WERI-Rb-1 (cell line): Measurements from ENCODE around the gene INHBE.

Experiments used
- DNase-seq: peaks from one replicate; pipeline ENCODE4 v3.0.0-alpha.2; 2020
- H3K27ac ChIP-seq: fragments of 250-450 bp; sonication (Bioruptor Pico); 2 replicates; pipeline ENCODE4 v1.5.1; 2020; ENCODE audit warnings: mild to moderate bottlenecking, moderate library complexity
- H3K27me3 ChIP-seq: fragments of 250-450 bp; sonication (Bioruptor Pico); 2 replicates; pipeline ENCODE4 v1.5.1; 2021; ENCODE audit warnings: mild to moderate bottlenecking, low read depth, moderate library complexity; ENCODE audit not compliant: insufficient read depth, severe bottlenecking
- H3K36me3 ChIP-seq: fragments of 250-450 bp; sonication (Bioruptor Pico); 2 replicates; pipeline ENCODE4 v1.5.1; 2020; ENCODE audit warnings: mild to moderate bottlenecking, moderate library complexity
- H3K4me3 ChIP-seq: 2 replicates; pipeline ENCODE4 v1.5.1; 2011; ENCODE audit warnings: low read depth, mild to moderate bottlenecking, control low read depth, low read length
- H3K9me3 ChIP-seq: fragments of 250-450 bp; sonication (Bioruptor Pico); 2 replicates; pipeline ENCODE4 v1.5.1; 2021; ENCODE audit warnings: mild to moderate bottlenecking, moderate library complexity; ENCODE audit not compliant: severe bottlenecking
- TF ChIP-seq, protein P1 (sequence below): IDR thresholded peaks from 2 replicates; pipeline ENCODE4 v1.5.1; 2011; ENCODE audit warnings: low read depth, mild to moderate bottlenecking, control low read depth, inconsistent platforms, low read length

The INHBE gene

DNA sequence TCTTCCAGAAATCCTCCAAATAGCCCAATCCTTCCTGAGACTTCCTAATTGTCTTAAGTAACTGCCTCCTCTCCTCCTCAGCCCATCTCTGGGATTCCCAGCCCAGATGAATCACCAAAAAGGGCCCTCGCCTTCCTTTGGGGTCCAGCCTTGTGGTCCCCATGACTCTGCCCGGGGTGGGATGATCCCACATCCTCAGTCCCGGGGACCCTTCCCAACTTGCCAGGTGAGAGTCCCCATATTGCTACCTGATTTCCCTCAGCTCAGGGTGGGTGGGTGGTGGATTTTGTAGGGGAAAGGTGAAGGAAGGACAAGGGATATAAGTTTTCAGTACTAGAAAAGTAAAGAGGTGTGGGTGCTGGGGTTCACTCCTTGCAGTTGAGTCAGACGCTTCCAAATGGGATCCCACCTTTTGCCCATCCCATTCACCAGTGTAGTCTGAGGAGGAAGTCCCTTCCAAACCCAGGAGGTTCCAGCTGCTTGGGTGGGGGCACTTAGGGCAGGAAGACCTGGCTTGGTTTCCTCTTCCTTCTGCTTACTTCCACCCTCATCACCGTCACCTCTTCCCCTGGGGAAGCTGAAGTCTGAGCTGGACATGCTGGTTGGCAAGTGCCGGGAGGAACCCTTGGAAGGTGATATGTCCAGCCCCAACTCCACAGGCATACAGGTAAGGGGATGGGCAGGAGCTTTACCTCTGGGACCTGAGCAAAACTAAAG lies 10.1 kb downstream of the INHBE start:
- Histone ChIP-seq H3K27ac (peak overlapping the region; percentile 98), H3K36me3 (0 out of 2 replicates have a peak, but pooled peaks cover 4% of the 10 kb centered on the region), H3K27me3 (peaks cover 2% of the 10 kb centered on the region), H3K4me3 (no peak overlapping the region), H3K9me3 (no peaks in the 10 kb centered on the region)
- TF ChIP-seq, protein P1, sequence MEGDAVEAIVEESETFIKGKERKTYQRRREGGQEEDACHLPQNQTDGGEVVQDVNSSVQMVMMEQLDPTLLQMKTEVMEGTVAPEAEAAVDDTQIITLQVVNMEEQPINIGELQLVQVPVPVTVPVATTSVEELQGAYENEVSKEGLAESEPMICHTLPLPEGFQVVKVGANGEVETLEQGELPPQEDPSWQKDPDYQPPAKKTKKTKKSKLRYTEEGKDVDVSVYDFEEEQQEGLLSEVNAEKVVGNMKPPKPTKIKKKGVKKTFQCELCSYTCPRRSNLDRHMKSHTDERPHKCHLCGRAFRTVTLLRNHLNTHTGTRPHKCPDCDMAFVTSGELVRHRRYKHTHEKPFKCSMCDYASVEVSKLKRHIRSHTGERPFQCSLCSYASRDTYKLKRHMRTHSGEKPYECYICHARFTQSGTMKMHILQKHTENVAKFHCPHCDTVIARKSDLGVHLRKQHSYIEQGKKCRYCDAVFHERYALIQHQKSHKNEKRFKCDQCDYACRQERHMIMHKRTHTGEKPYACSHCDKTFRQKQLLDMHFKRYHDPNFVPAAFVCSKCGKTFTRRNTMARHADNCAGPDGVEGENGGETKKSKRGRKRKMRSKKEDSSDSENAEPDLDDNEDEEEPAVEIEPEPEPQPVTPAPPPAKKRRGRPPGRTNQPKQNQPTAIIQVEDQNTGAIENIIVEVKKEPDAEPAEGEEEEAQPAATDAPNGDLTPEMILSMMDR = no peak
- DNase-seq = no peak

DNA sequence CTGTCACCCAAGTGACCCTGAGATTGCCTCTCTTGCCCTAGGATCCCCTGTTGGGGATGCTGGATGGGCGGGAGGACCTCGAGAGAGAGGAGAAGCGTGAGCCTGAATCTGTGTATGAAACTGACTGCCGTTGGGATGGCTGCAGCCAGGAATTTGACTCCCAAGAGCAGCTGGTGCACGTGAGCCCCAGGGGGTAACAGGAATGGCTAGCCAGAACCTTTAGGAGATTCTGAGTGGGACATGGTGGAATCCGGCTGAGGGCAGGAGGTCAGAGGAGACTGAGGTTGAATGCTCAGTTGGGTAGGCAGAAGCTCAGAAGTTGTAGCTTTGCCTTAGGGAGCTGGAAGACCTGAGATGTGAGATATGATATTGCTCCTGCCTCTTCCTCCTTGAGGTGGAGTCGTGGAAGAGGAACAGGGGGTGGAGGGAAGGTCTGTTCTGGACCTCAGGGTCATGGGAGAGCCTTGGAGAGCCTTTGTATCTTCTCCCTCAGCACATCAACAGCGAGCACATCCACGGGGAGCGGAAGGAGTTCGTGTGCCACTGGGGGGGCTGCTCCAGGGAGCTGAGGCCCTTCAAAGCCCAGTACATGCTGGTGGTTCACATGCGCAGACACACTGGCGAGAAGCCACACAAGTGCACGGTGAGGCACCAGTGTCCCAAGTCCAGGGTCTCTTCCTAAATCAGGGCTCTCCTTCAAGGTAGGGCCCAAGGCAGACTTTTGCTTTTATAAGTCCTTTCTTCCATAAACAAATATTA lies 10.8 kb downstream of the INHBE start:
- Histone ChIP-seq H3K36me3 (0 out of 2 replicates have a peak, but pooled peaks cover 4% of the 10 kb centered on the region), H3K4me3 (no peak overlapping the region), H3K27ac (no peak overlapping the region), H3K27me3 (peaks cover under 1% of the 10 kb centered on the region), H3K9me3 (no peaks in the 10 kb centered on the region)
- TF ChIP-seq, protein P1 = no peak
- DNase-seq = no peak

DNA sequence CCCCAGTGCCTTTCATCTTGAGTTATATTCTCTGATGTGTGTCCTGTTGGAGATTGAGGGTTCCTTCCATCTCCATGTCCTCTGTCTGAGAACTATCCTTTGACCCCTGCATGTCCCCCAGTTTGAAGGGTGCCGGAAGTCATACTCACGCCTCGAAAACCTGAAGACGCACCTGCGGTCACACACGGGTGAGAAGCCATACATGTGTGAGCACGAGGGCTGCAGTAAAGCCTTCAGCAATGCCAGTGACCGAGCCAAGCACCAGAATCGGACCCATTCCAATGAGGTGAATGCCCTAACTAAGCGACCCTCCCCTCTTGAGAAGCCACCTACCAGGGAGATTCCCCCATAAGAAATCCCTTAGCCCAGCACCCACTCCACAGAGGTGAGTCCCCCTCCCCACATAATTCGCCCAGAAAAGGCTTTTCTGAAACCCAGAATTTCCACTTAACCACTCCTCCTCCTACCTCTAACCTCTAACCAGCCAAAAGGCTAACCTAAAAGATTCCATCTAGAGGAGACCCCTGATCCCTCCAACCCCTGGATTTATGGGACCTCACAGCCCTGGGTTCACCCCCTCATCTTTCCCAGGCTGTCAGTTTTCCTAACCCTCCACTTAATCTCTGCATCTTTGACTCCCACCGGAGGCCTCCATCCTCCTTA lies 12.2 kb downstream of the INHBE start:
- no peak for DNase-seq
- Histone ChIP-seq H3K9me3 (no peaks in the 10 kb centered on the region), H3K27me3 (no peaks in the 10 kb centered on the region), H3K36me3 (0 out of 2 replicates have a peak, but pooled peaks cover 4% of the 10 kb centered on the region), H3K27ac (no peak overlapping the region), H3K4me3 (no peak overlapping the region)
- TF ChIP-seq, protein P1 = no peak

DNA sequence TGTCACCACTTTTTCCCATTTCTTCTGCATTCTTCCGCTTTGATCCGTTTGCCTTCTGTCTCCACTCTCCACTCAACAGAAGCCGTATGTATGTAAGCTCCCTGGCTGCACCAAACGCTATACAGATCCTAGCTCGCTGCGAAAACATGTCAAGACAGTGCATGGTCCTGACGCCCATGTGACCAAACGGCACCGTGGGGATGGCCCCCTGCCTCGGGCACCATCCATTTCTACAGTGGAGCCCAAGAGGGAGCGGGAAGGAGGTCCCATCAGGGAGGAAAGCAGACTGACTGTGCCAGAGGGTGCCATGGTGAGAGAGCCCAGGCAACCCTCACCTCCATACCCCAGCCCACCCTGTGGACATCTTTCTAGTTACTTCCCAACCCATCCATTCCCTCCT lies 12.8 kb downstream of the INHBE start:
- TF ChIP-seq, protein P1 = no peak
- Histone ChIP-seq H3K36me3 (0 out of 2 replicates have a peak, but pooled peaks cover 4% of the 10 kb centered on the region), H3K27me3 (no peaks in the 10 kb centered on the region)

DNA sequence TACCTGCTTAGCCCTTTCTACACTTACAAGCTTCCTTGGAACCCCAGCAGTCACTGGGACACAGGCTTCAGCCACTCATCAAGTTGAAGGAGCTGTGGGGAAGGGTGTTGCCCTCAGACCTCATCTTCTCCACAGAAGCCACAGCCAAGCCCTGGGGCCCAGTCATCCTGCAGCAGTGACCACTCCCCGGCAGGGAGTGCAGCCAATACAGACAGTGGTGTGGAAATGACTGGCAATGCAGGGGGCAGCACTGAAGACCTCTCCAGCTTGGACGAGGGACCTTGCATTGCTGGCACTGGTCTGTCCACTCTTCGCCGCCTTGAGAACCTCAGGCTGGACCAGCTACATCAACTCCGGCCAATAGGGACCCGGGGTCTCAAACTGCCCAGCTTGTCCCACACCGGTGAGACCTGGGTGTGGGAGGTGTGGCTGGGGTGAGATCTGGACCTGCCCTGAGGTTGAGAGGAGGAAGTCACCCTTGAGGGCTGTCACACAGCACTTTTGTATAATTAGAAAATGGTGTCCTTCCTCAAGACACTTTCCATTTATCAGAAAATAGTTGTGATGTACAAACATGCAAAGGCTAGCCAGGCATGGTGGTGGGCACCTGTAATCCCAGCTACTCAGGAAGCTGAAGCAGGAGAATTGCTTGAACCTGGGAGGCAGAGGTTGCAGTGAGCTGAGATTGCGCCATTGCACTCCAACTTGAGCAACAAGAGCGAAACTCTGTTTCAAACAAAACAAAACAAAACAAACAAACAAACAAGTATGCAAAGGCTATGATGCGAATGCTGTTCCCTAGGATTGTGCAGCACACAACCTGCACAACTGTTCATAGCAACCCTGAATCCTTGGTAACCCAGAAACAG lies 14.4 kb downstream of the INHBE start:
- no peak overlapping the region for H3K27ac ChIP-seq
- TF ChIP-seq, protein P1 = no peak
- no peaks in the 10 kb centered on the region for H3K27me3 ChIP-seq
- DNase-seq = no peak
- H3K4me3 ChIP-seq = no peak overlapping the region
- no peaks in the 10 kb centered on the region for H3K9me3 ChIP-seq
- peaks cover 5% of the 10 kb centered on the region; the same call in 1 of the 2 replicates for H3K36me3 ChIP-seq

More for the DNA sequence above, 12.8 kb downstream of the INHBE start:
- Histone ChIP-seq H3K27ac (no peak overlapping the region), H3K9me3 (no peaks in the 10 kb centered on the region), H3K4me3 (no peak overlapping the region)
- no peak for DNase-seq
